Fibroblast of lung (primary cell): ENCODE results near the gene ST6GALNAC5.

Experiments used
- EZH2 ChIP-seq: IDR thresholded peaks from 2 replicates; pipeline ENCODE4 v1.5.1; 2012; ENCODE audit warnings: low read length, control low read depth, mild to moderate bottlenecking; ENCODE audit errors: missing control alignments
- TF ChIP-seq, protein P1 (sequence below), 2 donors: IDR thresholded peaks in 1 of 2; conservative IDR thresholded peaks in 1 of 2; 1 replicate in 1 of 2; 2 replicates in 1 of 2; pipeline ENCODE4 v1.5.1; 2011 to 2012; ENCODE audit warnings: low read length in 2 of 2, control low read depth in 1 of 2, inconsistent platforms in 1 of 2, low read depth in 1 of 2, mild to moderate bottlenecking in 1 of 2

DNA sequence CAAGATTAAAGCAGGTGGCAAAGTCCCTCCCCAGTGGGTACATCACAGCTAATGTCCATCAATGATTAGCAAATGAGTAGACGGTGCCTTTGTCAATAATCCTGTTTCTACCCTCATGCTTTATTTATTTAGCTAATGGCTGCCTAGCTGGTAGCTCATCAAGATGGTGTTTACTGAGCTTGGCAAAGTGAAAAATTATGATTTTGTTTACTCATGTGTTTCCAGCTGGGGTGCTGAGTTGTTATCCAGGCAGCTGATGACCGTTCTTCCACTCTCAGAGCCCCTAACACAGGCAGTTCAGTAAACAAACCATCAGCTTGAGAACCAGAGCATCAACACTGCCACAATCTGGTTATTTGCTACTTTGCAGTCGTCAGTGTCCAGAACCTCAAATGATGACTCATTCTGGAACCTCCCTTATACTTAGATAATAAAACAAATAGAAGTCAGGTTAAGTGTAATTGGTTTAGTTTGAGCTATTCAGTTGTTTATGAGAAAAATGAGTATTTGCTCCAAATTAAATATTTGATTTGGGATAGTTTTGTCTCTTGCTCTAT, 163.9 kb downstream of the ST6GALNAC5 start:
- TF ChIP-seq, protein P1, sequence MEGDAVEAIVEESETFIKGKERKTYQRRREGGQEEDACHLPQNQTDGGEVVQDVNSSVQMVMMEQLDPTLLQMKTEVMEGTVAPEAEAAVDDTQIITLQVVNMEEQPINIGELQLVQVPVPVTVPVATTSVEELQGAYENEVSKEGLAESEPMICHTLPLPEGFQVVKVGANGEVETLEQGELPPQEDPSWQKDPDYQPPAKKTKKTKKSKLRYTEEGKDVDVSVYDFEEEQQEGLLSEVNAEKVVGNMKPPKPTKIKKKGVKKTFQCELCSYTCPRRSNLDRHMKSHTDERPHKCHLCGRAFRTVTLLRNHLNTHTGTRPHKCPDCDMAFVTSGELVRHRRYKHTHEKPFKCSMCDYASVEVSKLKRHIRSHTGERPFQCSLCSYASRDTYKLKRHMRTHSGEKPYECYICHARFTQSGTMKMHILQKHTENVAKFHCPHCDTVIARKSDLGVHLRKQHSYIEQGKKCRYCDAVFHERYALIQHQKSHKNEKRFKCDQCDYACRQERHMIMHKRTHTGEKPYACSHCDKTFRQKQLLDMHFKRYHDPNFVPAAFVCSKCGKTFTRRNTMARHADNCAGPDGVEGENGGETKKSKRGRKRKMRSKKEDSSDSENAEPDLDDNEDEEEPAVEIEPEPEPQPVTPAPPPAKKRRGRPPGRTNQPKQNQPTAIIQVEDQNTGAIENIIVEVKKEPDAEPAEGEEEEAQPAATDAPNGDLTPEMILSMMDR (conservative IDR thresholded peaks at IDR 0.05 in 1 of 2, IDR thresholded peaks at IDR 0.05 in 1 of 2; ENCODE audit: low read depth in 1 of 2, low read length in 2 of 2) = peak in 1 of 2 donors; percentile 21
- TF ChIP-seq EZH2 = no peak
